Body of pancreas (tissue), 4 donors: ENCODE data around the gene PLD1.

ENCODE experiments used
- POLR2A ChIP-seq, 3 donors: fragments of 450-650 bp; IDR thresholded peaks; one replicate each; pipeline ENCODE4 v1.6.1; 2016; ENCODE audit warnings: antibody characterized with exemption in 3 of 3, mild to moderate bottlenecking in 2 of 3
- TF ChIP-seq, protein P1 (sequence below), 7 experiments: fragments of 450-650 bp in 4 of 7; fragments of 200-600 bp in 3 of 7; sonication (generic) in 3 of 7; IDR thresholded peaks; one replicate each; pipeline ENCODE4 v1.5.1; 2016 to 2019; ENCODE audit warnings: antibody characterized with exemption in 7 of 7

DNA sequence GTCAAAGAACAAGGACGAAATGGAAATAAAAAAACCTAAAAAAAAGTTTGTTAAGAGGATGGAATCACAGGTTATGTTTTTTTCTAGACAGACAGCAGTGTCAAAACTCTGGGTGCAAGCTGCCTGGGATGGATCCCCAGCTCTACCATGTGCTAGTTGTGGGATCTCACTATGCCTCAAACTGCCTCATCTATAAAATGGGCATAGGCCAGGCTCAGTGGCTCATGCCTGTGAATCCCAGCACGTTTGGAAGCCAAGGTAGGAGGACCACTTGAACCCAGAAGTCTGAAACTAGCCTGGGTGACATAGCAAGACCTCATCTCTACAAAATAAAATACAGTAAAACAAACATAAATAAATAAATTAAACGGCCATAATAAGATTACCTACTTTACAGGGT is 4.6 kb downstream of the PLD1 start:
- TF ChIP-seq POLR2A (IDR thresholded peaks at IDR 0.05) = no peak
- TF ChIP-seq, protein P1, sequence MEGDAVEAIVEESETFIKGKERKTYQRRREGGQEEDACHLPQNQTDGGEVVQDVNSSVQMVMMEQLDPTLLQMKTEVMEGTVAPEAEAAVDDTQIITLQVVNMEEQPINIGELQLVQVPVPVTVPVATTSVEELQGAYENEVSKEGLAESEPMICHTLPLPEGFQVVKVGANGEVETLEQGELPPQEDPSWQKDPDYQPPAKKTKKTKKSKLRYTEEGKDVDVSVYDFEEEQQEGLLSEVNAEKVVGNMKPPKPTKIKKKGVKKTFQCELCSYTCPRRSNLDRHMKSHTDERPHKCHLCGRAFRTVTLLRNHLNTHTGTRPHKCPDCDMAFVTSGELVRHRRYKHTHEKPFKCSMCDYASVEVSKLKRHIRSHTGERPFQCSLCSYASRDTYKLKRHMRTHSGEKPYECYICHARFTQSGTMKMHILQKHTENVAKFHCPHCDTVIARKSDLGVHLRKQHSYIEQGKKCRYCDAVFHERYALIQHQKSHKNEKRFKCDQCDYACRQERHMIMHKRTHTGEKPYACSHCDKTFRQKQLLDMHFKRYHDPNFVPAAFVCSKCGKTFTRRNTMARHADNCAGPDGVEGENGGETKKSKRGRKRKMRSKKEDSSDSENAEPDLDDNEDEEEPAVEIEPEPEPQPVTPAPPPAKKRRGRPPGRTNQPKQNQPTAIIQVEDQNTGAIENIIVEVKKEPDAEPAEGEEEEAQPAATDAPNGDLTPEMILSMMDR (IDR thresholded peaks at IDR 0.05) = no peak
